LNCAP (cell line): ENCODE results near the gene SNRNP27.

Experiments
- CTCF ChIP-seq: fragments of 450-650 bp; IDR thresholded peaks from 2 replicates; pipeline ENCODE4 v1.5.1; 2017; ENCODE audit warnings: mild to moderate bottlenecking

The SNRNP27 gene

GRCh38 chr2:69931832-69932595 is 38.3 kb downstream of the SNRNP27 start:
- no peak for TF ChIP-seq CTCF

- no peak for TF ChIP-seq CTCF
These were observed 38.8 kb downstream of the SNRNP27 start for GRCh38 chr2:69932596-69932922.

- no peak for TF ChIP-seq CTCF
These were observed 39.6 kb downstream of the SNRNP27 start for GRCh38 chr2:69933254-69933828.

GRCh38 chr2:69933839-69934613 is 40.3 kb downstream of the SNRNP27 start:
- TF ChIP-seq CTCF: no peak

GRCh38 chr2:69934614-69934908 is 40.8 kb downstream of the SNRNP27 start:
- TF ChIP-seq CTCF: no peak

GRCh38 chr2:69935011-69935410 is 41.3 kb downstream of the SNRNP27 start:
- TF ChIP-seq CTCF: no peak

GRCh38 chr2:69936906-69937305 is 43.1 kb downstream of the SNRNP27 start:
- no peak for TF ChIP-seq CTCF
